NCI-H2107 treated with DMSO at 0.1 percent for 48 hours (cell line): Measurements from ENCODE around the gene MFSD6L.
"Not testable (repeated sequence)": the region's sequence is repeated elsewhere in the genome, so short reads cannot be mapped to it uniquely, and the experiment has no call there.

ENCODE experiments used
- DNase-seq: peaks from one replicate; lab custom pipeline; 2025; ENCODE audit not compliant: unreplicated experiment; lab: John Stamatoyannopoulos, UW

MFSD6L gene

DNA sequence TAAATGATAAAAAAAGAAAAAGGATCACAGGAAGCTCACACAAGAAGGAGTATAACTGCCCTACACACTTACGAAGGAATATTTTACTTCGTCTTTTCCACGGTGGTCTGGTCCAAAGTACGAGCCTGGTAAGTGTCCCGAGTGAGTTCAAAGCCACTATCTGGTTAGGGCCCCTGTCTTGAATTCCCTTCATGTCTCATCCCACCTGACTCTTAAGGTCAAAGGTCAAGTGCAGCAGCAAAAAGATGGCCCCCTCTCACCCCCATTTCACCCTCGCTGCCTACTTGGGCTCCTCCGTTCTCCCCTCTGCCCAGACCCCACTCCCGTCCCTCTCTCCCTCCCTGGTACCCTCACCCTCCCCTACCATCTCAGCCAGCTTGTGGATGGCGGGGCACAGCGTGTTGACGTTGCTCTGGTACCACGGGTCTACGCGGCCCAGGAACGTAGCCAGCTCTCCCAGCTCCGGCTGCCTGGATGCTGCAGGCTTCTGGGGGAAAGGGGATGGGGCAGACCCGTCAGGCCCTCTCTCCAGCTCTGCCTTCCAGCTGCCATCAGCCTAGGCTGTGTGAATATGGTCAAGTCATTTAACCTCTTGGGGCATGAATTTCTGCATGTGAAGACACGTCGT, 27.8 kb upstream of the MFSD6L start:
- no peak for DNase-seq

GRCh38 chr17:8825802-8826201, 26.6 kb upstream of the MFSD6L start:
- no peak for DNase-seq

DNA sequence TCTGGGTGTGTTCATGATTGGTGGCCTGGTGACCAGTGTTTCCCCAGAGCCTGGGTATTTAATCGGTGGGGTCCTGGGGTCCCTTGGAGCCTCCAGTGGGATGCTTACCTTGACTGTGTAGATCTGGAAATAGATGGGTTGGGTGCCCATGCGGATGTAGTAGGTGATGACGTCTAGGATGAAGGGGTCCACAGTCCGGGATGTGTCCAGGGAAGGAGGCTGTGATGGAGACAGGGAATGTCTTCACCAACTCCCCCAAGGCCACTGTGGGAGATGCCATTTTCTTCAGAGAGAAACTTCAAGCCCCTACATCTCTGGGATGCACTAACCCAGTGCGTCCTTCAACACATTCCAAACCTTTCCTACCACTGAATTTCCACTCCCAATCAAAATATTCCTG, 24.1 kb upstream of the MFSD6L start:
- no peak for DNase-seq

DNA sequence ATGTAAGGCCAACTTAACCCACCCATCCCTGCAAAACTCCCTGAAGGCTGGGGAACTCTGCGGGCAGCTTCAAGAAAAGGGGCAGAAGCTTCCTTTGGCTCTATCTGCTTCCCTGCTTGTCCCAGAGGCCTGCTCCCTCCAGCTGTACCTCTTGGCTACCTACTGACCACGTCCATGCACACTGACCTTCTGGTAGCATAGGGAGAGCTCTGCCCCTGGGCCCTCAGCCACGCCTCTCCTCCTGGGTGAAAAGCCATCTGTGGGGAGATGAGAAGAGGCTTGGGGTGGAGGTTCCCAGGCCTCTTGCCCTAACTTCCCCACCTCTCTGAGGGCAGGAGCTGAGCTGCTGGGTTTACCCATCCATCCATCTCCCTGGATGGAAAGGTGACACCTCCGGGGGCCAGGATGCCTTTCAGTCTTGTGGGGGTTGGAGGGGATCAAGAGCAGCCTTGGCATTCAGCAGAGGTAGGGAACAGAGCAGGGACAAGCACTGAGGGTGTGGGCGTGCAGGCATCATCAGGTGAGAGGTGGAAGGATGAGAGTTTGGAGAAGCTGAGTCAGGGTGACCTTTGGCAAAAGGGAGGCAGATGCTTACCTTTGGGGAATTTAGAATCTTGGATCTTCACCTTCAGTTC, 23.4 kb upstream of the MFSD6L start:
- no peak for DNase-seq

DNA sequence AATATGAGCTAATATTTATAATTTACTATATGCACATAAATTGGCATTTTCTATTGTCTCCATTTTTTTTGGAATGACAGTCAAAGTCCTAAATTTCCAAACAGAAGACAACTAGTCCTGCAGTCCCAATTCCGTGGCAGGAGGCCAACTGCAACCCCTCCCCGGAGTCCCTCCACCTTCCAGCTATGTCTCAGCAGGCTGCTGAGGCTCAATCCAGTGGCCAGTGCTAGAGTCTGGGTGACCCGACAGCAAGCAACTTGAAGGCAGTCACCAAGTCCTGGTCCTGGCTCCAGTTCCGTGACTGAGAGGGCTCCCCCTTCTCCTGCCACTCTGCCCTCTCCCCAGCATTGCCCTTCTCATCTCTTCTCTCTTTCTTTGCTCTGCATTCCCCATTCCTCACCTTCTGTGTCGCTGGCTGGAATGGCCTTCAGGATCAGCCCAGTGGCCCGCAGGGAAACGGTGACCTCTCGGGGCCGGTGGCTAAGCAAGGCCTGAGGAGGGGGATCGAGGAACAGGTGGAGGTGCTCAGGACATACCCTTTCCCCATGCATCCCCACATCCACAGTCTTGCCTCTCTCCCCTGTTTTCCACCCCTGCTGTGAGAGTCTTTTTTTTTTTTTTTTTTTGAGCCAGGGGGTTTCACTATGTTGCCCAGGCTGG, 22.4 kb upstream of the MFSD6L start:
- no peak for DNase-seq

GRCh38 chr17:8820311-8821010, 21.3 kb upstream of the MFSD6L start:
- DNase-seq = no peak

DNA sequence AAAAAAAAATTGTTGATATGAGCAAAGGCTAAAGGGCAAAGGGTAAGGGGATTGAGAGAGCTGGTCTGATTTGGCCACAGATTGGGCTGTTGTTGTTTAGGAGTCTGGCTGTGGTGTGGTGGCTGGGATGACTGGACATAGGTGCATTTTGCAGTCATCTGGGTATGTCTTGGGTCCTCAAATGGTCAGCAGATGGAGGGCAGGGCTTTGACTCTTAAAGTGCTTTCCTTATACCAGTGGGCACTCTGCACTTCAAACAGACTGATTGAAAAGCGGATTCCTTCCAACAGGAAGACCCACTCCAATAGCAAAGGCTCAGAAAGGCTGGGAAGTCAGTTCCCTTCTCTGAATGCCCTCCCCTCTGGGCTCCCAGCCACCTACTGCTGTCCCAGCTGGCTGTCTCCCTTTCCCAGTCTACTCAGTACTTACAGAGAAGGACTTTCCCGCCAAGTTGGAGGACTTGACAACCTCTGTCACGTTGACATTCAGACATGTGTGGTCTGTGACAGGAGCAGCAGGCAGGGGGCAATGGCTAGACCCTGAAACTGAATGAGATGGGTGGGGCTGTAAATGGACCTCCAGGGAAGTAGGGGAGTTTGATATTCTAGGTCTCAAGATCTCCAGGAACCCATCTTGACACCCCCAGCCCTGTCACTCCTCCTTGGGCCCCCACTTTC, 19.6 kb upstream of the MFSD6L start:
- DNase-seq = no peak

GRCh38 chr17:8818047-8818446, 18.9 kb upstream of the MFSD6L start:
- no peak for DNase-seq

GRCh38 chr17:8806926-8807550, 7.9 kb upstream of the MFSD6L start:
- no peak for DNase-seq

GRCh38 chr17:8806253-8806925, 7.2 kb upstream of the MFSD6L start:
- no peak for DNase-seq

GRCh38 chr17:8805396-8805795, 6.2 kb upstream of the MFSD6L start:
- not testable (repeated sequence) for DNase-seq

DNA sequence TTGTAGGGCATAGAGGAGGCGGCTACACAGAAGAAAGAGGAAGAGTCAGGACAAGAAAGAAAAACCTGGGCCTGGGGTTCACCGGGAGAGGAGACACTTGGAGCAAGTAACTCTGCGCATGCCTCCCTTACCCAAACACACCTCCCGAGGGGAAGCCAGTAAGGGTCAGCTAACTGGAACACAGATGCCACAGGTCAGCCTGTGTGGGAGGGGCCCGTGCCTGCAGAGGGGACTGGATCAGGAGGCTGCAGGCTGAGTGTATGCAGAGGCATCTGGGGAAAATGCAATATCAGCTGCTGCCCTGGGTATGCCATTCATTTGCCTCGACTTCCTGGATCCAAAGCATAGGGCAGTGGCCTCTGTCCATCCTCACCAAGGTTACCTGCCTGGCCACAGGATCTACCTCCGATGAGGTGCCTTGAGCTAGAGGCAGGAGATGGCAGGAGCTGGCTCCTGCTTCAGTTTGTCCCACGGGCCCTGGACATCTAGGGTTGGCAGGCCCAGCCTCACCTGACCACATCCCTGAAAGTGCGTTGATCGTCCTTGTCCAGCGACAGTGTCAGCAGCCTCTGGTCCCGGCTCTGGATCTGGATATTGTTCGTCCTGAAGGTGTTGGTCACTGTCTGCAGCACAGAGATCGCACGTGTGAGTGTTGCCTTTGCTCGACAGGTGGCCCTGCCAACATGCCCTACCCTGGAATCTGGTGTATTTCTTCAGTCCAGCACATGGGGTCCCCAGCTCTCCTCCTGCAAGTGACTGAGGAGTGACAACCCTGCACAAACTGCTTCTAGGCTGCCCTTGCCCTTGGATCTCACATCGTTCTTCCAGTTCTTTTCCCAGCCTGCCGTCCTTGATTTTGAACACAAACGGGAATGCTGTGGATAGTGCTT, 4.6 kb upstream of the MFSD6L start:
- no peak for DNase-seq

GRCh38 chr17:8801135-8801840, 2.1 kb upstream of the MFSD6L start:
- DNase-seq = no peak

DNA sequence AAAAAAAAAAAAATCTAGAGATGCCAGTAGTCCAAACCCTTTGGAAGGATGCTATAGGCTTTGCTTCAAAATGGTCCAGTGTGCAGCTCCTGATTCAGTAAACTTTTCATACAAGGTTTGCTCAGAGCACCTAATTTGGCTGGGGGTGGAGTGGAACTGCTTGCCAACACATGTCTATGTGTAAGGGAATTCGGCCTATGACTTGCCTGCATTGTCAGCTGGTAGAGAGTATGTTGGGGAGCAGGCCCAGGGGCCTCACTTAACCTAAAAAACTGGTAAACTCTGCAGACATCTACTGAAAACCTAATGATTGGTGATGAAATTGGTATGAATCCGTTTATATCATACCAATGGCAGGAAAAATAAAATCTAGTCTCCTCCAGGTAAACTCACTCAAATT, 1.5 kb upstream of the MFSD6L start:
- DNase-seq = no peak

DNA sequence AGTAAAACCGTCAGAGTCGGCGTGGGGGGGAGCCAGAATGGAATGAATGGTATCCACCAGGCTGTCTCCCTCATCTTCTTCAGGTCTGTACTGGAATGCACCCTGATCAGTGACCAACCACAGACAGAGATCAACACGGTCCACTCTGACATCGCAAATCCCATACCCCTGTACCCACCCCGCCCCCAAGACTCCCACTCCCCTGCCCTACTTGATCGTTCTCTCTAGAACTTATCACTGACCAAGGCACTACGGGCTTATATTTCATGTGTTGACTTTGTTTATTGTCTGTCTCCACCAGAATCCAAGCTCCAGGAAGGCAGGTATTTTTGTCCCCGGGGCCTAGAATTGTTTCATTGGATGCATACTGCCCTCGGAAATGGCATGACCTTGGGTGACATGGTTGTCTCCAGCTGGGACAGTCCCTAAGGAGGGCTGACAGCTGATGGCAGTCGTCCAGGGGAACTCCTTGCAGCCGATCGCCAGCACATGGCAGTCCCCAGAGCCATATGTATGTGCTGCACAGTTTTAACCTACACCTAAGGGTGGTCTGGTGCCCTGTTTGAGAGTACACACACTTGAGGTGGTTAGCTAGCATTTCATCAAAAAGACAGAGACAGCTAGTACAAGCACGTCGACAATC, 526 bp upstream of the MFSD6L start:
- DNase-seq = no peak

- no peak for DNase-seq
Measured at GRCh38 chr17:8798176-8798845, 854 bp downstream of the MFSD6L start.

DNA sequence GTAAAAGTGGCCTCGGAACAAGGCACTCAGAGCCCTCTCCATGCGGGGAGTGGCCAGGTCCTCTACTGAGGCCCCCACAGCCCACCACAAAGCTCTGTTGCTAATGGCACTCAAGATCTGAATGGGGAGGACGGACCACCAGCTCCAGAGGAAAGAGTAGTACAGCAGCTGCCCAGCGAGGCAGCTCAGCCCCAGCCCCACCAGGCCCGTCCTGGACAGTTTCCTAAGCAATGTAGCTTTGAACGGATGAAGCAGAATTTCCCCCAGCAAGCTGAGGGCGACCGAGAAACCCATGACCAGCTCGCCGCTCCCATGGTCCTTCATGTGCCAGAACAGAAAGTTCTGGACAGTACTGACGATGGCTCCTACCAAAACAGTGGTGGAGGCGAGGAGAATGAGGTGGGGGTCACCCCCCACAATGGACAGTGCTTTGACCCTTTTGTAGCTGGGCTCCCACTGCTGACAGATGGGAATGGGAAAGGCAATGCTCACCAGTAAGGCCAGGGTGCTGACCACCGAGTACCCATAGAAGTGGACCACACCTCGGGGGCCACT, 1.5 kb downstream of the MFSD6L start:
- DNase-seq = no peak
